Type B pancreatic cell (in vitro differentiated cells): Measurements from ENCODE around the gene ANKMY2. TPM values are rescaled to one million over a fixed set of nuclear protein-coding genes. Genes with fewer than 3 reads are reported as not detected.

Experiments
- DNase-seq: peaks from one replicate; pipeline ENCODE4 v3.0.0; 2021; ENCODE audit warnings: mixed read lengths; ENCODE audit not compliant: unreplicated experiment; ENCODE audit errors: extremely low spot score
- H3K27ac Mint-ChIP-seq: 2 replicates; pipeline ENCODE4 v1.8.0; 2021; ENCODE audit warnings: mild to moderate bottlenecking, mixed read lengths
- H3K27me3 Mint-ChIP-seq: 2 replicates; pipeline ENCODE4 v1.8.0; 2021; ENCODE audit warnings: mixed read lengths
- H3K36me3 Mint-ChIP-seq: 2 replicates; pipeline ENCODE4 v1.8.0; 2021; ENCODE audit warnings: mixed read lengths
- H3K4me1 Mint-ChIP-seq: one replicate; pipeline ENCODE4 v1.8.0; 2021; ENCODE audit warnings: mixed read lengths; ENCODE audit not compliant: unreplicated experiment
- H3K4me3 Mint-ChIP-seq: 2 replicates; pipeline ENCODE4 v1.8.0; 2021; ENCODE audit warnings: mild to moderate bottlenecking, mixed read lengths
- H3K9me3 Mint-ChIP-seq: 2 replicates; pipeline ENCODE4 v1.8.0; 2021; ENCODE audit warnings: mixed read lengths
- CTCF ChIP-seq: fragments of 200-600 bp; sonication (generic); conservative IDR thresholded peaks from 2 replicates; pipeline ENCODE4 v1.5.0; 2021; ENCODE audit warnings: antibody characterized with exemption, mild to moderate bottlenecking
- total RNA-seq: library from RNA; stranded (reverse); gene quantifications from 2 replicates; pipeline ENCODE4 v1.2.1, GENCODE V29; 2021; ENCODE audit warnings: low replicate concordance

ANKMY2 gene
- total RNA-seq, 1 donor from 2014 or later = 21.5 TPM

DNA sequence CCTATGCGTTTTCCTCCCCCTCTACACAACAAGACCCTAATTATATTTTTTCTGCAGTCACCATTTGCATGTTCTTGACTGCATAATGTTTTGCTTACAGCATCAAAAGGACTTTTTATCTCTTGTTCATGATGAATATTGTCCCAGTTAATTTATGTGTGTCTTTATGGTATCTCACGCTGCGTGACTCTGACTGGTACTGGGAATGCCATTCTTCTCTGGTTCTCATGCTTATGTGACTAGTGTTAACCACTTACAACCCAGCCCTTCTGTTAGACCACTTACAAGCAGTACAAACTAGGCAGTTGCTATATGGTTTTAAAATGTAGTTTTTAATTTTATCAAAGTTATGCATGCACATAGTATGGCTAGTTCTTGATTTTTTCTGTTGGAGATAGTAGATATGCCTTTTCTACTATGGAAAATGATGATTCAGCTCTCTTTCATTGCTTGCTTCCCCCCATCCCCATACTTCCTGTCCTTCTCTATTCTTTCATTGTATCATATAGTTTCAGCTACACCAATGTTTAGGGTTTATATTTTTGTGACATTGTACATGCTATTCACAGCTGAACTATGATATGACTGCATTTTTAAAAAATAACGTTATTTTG lies 25.3 kb upstream of the ANKMY2 start:
- peaks cover 18% of the 10 kb centered on the region for H3K4me1 Mint-ChIP-seq
- DNase-seq = no peak
- TF ChIP-seq CTCF = no peak
- peaks cover 10% of the 10 kb centered on the region for H3K9me3 Mint-ChIP-seq
- H3K27me3 Mint-ChIP-seq = no peaks in the 10 kb centered on the region
- H3K36me3 Mint-ChIP-seq = peaks cover 58% of the 10 kb centered on the region
- H3K4me3 Mint-ChIP-seq = no peak overlapping the region
- no peak overlapping the region for H3K27ac Mint-ChIP-seq

DNA sequence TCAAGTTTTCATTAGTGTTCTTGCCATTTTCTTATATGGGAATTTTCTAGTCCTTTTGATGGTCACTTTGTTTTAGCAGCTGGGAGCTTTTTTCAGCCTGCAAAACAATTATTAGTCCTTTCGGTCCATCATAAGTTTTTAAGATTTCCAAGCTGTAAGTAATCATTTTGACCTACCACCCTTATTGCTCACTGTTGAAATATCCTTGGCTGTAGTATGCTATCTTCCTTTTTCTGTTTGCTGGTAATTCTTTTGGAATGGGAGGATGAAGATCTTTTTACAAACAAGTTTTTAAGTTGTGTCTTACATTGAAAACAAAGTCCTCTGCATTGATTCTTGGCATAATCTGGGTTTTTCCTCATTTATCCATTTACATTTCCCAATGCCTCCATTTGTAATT lies 24.5 kb upstream of the ANKMY2 start:
- H3K9me3 Mint-ChIP-seq = peaks cover 13% of the 10 kb centered on the region
- no peak for TF ChIP-seq CTCF
- no peak overlapping the region for H3K27ac Mint-ChIP-seq
- no peaks in the 10 kb centered on the region for H3K27me3 Mint-ChIP-seq
- no peak for DNase-seq
- H3K4me1 Mint-ChIP-seq = peaks cover 18% of the 10 kb centered on the region
- no peak overlapping the region for H3K4me3 Mint-ChIP-seq
- H3K36me3 Mint-ChIP-seq = peaks cover 59% of the 10 kb centered on the region

DNA sequence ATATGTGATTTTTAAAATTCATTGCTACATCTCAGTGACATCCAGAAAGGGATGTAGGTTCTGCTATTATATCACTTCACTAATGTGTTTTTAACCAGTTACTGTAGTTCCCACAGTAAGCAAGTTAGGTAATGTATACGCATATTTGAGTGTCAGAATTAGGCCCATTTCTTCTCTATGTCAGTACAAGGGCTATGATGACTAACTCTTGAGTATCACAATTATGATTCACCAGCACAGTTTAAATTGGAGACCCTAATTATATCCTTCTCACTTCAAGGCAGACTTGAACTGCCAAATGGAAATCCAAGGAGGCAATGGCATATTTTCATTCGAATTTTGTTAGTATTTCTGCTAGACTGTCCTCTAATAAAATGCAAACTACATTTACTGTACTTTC lies 24.0 kb upstream of the ANKMY2 start:
- Mint-ChIP-seq H3K27me3 (no peaks in the 10 kb centered on the region), H3K9me3 (peaks cover 13% of the 10 kb centered on the region), H3K4me3 (no peak overlapping the region), H3K27ac (no peak overlapping the region), H3K4me1 (peaks cover 18% of the 10 kb centered on the region), H3K36me3 (peaks cover 58% of the 10 kb centered on the region)
- TF ChIP-seq CTCF = no peak
- DNase-seq = no peak

DNA sequence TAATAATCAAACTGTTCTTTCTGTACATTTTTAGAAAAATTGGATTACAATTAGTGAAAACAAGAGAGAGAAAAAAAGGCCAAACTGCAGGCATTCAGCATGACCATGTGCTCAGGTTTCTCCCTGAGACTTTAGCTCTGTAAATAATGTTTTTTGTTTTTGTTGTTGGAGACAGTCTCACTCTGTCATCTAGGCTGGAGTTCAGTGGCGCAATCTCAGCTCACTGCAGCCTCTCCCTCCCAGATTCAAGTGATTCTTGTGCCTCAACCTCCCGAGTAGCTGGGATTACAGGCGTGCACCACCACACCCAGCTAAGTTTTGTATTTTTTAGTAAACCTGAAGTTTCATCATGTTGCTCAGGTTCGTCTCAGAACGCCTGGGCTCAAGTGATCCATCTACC lies 23.4 kb upstream of the ANKMY2 start:
- H3K4me3 Mint-ChIP-seq = no peak overlapping the region
- peaks cover 13% of the 10 kb centered on the region for H3K9me3 Mint-ChIP-seq
- peak overlapping the region; percentile 91 for H3K27ac Mint-ChIP-seq
- no peak for TF ChIP-seq CTCF
- H3K27me3 Mint-ChIP-seq = no peaks in the 10 kb centered on the region
- DNase-seq = no peak
- peaks cover 18% of the 10 kb centered on the region for H3K4me1 Mint-ChIP-seq
- H3K36me3 Mint-ChIP-seq = peaks cover 64% of the 10 kb centered on the region

- peaks cover 18% of the 10 kb centered on the region for H3K4me1 Mint-ChIP-seq
- peaks cover 64% of the 10 kb centered on the region for H3K36me3 Mint-ChIP-seq
- peak overlapping the region; percentile 40 for H3K4me3 Mint-ChIP-seq
- DNase-seq = no peak
- peaks cover 13% of the 10 kb centered on the region for H3K9me3 Mint-ChIP-seq
- H3K27me3 Mint-ChIP-seq = no peaks in the 10 kb centered on the region
- no peak for TF ChIP-seq CTCF
- peak overlapping the region; percentile 91 for H3K27ac Mint-ChIP-seq
Observed at GRCh38 chr7:16668049-16668858, 22.7 kb upstream of the ANKMY2 start.
